Measurements from ENCODE around the gene PI16.

The PI16 gene

GRCh38 chr6:36969988-36970891 lies 15.7 kb downstream of the PI16 start:
- no peak for DNase-seq
- TF ChIP-seq POLR2A (IDR thresholded peaks at IDR 0.05; ENCODE audit: low read length) = no peak
- no peak for TF ChIP-seq GATA1 (IDR thresholded peaks at IDR 0.05; ENCODE audit: low read depth, low read length)

- TF ChIP-seq GATA1 (IDR thresholded peaks at IDR 0.05; ENCODE audit: low read depth, low read length) (no peak), POLR2A (IDR thresholded peaks at IDR 0.05; ENCODE audit: low read length) (no peak)
- DNase-seq = no peak
These were observed 16.6 kb downstream of the PI16 start for GRCh38 chr6:36970892-36971842.

DNA sequence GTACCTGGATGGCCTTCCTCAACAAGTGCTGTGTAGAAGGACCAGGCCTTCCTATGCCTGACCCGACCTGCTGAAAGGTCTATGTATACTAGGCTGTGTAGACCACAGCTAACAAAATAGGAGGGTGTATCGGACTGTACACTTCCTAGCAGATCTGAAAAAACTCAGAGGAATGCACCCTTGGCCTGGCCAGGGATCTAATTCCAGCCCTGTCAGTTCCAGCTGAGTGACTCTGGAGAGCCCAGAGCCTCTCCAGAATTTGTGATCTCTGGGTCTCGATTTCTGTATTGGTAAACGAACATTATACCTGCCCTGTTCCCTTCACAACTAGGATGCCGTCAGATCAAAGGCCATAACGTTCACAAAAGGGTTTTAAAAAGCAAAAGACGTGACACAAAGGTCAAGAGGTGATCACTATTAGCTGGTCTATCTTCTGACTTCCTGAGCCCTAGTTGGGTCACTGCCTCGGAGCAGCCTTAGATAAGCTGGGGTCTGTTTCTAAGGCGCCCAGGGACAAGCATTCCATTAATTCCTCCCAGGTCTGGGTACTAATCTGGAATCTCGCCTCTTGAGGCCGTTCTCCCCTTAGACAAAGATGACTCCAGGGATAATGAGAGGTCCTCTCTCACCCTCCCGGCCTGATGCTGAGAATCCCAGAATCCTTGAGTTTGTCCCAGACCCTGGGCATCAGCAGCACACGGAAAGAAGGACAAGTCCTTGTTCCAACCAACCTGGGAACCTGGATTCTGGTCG lies 17.6 kb downstream of the PI16 start:
- TF ChIP-seq POLR2A (IDR thresholded peaks at IDR 0.05; ENCODE audit: low read length) (no peak), GATA1 (IDR thresholded peaks at IDR 0.05; ENCODE audit: low read depth, low read length) (no peak)
- no peak for DNase-seq

DNA sequence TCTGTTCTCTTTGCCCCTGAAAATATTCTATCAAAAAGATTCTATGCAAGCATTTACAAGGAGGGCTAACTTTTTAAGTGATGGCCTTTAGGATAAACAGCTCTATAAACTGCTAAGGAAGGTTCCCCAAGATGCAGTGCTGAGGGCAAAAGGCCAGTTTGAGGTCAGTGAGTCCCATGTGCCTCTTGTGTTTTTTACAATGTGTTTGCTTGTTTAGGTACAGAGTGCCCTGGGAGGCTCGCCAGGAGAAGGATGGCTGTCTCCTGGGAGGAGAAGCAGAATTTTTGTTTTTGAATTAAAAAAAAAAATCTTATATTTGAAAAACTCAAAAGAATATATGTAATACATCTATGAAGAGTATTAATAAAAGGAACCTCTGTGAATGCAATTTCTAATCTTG lies 18.7 kb downstream of the PI16 start:
- TF ChIP-seq GATA1 (IDR thresholded peaks at IDR 0.05; ENCODE audit: low read depth, low read length) = no peak
- TF ChIP-seq POLR2A (IDR thresholded peaks at IDR 0.05; ENCODE audit: low read length) = no peak

GRCh38 chr6:36973647-36974046 lies 19.1 kb downstream of the PI16 start:
- TF ChIP-seq POLR2A (IDR thresholded peaks at IDR 0.05; ENCODE audit: low read length) (no peak), GATA1 (IDR thresholded peaks at IDR 0.05; ENCODE audit: low read depth, low read length) (no peak)
- DNase-seq = no peak

More for the DNA sequence above, 18.7 kb downstream of the PI16 start:
- no peak for DNase-seq

GRCh38 chr6:36975231-36976006 lies 20.9 kb downstream of the PI16 start:
- DNase-seq = no peak
- no peak for TF ChIP-seq POLR2A (IDR thresholded peaks at IDR 0.05; ENCODE audit: low read length)
- no peak for TF ChIP-seq GATA1 (IDR thresholded peaks at IDR 0.05; ENCODE audit: low read depth, low read length)

GRCh38 chr6:36976007-36976264 lies 21.4 kb downstream of the PI16 start:
- peak; percentile 69 to 79 for DNase-seq
- TF ChIP-seq GATA1 (IDR thresholded peaks at IDR 0.05; ENCODE audit: low read depth, low read length) (no peak), POLR2A (IDR thresholded peaks at IDR 0.05; ENCODE audit: low read length) (no peak)

DNA sequence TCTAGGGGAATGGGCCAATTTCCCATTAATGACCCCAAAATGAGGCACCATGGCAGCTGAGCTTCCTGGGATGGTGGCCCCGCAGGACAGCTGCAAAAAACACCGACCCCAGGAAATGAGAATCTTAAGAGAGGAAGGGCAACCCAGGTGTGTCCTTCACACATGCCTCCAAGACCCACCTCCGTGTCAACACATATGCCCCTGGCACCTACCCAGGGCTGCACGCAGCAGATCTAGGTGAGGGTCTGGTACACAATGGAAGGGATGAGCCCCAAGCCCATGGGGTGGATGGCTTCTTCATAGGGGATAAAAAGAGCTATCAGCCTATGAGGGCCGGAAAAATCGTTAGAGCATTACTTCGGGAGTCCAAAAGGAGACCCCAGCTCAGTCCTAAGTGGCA lies 22.0 kb downstream of the PI16 start:
- TF ChIP-seq POLR2A (IDR thresholded peaks at IDR 0.05; ENCODE audit: low read length) = no peak
- TF ChIP-seq GATA1 (IDR thresholded peaks at IDR 0.05; ENCODE audit: low read depth, low read length) = no peak
- no peak for DNase-seq

GRCh38 chr6:36976931-36977330 lies 22.4 kb downstream of the PI16 start:
- no peak for DNase-seq
- TF ChIP-seq GATA1 (IDR thresholded peaks at IDR 0.05; ENCODE audit: low read depth, low read length) = no peak
- TF ChIP-seq POLR2A (IDR thresholded peaks at IDR 0.05; ENCODE audit: low read length) = no peak

DNA sequence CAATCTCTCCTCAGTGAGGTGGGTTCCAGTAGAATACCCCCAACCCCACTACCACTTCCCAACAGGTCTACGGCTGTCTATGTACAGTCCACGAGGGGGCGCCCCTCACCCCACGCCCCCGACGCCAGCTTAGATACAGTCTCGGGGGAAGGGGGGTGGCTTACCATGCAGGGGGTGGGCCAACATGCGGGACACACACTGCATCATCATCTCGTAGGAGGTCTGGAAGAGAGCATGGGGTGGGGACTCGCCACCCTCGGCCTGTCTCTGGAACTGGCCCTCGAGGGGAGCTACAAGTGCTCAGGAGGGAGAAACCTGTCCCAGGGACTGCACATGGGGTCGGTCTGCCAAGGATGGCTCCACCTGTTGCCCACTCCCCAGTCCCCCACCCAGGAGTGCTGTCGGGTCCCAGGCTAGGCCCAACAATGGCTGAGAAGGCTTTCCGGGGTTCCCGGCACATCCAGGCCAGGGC lies 23.0 kb downstream of the PI16 start:
- DNase-seq = peak; percentile 49 to 56
- TF ChIP-seq POLR2A (IDR thresholded peaks at IDR 0.05; ENCODE audit: low read length) (no peak), GATA1 (IDR thresholded peaks at IDR 0.05; ENCODE audit: low read depth, low read length) (no peak)

DNA sequence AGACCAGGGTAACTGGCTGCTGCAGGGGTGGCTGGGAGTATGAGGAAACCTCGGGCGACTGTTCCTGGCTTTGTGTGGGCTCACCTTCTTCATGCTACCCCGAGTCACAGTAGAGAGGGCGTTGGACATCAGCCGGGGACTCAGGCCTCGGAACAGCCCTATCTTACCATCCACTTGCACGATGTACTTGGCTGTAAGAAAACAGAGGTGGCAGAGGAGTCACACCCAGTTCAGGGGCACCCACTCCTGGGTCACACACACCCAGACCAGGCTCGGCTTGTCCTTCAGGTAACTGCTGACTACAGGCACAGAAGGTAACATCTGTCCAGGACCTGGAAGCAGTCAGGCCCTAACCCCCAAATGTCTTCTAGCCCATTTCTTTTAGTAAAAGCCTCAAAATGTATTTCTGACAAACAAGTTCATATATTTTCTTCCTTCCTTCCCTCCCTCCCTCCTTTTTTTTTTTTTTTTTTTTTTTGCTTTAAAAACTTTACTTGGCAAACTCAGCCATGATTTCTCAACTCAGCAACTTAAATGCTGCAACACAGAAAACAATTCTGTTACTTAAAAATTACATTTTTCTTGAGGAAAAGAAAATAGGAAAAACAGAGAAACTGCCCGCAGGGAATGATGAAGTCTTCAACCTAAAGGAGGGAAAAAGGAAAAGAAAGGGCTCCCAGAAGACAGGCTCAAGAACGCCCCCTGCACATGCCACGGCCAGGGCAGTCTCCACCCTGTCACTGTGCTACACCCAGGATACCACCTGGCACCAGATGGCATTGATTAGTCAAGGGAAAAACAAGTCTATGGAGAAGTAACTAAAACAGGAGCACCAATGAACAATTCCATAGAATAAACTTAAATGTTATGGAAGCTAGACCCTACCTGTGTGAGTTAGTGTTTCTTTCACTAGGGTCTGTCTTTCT lies 24.1 kb downstream of the PI16 start:
- DNase-seq = no peak
- no peak for TF ChIP-seq GATA1 (IDR thresholded peaks at IDR 0.05; ENCODE audit: low read depth, low read length)
- no peak for TF ChIP-seq POLR2A (IDR thresholded peaks at IDR 0.05; ENCODE audit: low read length)

DNA sequence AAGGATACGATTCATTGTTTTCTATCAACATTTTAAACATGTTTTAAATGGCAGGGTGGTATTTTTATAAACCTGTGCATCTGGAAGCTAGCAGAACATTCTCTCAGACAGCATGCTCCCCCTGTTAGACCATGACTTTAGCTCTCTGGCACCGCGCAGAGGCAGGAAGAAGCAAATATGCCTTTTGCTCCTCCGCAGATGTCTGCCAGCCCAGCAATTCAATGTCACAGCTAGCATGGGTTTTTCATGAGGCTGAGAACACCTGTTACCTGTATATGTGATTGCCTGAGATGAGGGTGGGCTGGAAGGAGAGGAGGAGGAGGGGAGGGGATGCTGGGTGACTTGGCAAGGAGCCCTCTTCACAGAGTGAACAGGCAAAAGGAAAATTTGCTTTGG lies 24.8 kb downstream of the PI16 start:
- TF ChIP-seq GATA1 (IDR thresholded peaks at IDR 0.05; ENCODE audit: low read depth, low read length) (no peak), POLR2A (IDR thresholded peaks at IDR 0.05; ENCODE audit: low read length) (no peak)
- peak; percentile 50 to 63 for DNase-seq
